LNCAP (cell line): ENCODE measurements around the gene GNAQ.

Experiments used
- CTCF ChIP-seq: fragments of 450-650 bp; IDR thresholded peaks from 2 replicates; pipeline ENCODE4 v1.5.1; 2017; ENCODE audit warnings: mild to moderate bottlenecking

GNAQ gene

GRCh38 chr9:77851882-77852595, 179.6 kb downstream of the GNAQ start:
- TF ChIP-seq CTCF = no peak

- TF ChIP-seq CTCF = no peak
Measured at GRCh38 chr9:77848897-77849296, 182.7 kb downstream of the GNAQ start.

GRCh38 chr9:77848404-77848803, 183.2 kb downstream of the GNAQ start:
- TF ChIP-seq CTCF = no peak

GRCh38 chr9:77847626-77848025, 184.0 kb downstream of the GNAQ start:
- TF ChIP-seq CTCF = no peak

GRCh38 chr9:77847059-77847499, 184.5 kb downstream of the GNAQ start:
- no peak for TF ChIP-seq CTCF

GRCh38 chr9:77844415-77844814, 187.2 kb downstream of the GNAQ start:
- no peak for TF ChIP-seq CTCF

GRCh38 chr9:77843871-77844155, 187.8 kb downstream of the GNAQ start:
- TF ChIP-seq CTCF = no peak
